ENCODE results near the gene TENM4.
A peak's percentile ranks its signal among the peaks of the same experiment; 100 is the strongest.
"Not testable (repeated sequence)": the region's sequence is repeated elsewhere in the genome, so short reads cannot be mapped to it uniquely, and the experiment has no call there.

The TENM4 gene

DNA sequence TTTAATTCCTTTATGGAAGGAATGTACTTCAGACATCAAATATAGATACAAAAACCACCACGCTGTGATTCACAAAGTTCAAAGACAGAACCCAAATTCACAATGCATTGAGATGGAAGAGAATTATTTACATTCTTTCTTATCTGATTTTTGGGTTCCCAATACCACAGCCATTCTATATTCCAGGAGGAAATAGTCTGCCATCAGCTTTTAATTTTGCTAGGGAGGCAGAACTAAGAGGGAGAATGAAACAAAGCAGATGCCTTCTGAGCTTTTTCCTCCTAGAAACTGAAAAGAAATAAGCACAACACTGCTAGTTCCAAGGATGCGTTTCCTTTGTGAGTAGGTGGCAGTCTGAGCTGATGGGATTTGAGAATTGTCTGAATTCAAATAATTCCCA is 583.1 kb downstream of the TENM4 start:
- no peak for DNase-seq

DNA sequence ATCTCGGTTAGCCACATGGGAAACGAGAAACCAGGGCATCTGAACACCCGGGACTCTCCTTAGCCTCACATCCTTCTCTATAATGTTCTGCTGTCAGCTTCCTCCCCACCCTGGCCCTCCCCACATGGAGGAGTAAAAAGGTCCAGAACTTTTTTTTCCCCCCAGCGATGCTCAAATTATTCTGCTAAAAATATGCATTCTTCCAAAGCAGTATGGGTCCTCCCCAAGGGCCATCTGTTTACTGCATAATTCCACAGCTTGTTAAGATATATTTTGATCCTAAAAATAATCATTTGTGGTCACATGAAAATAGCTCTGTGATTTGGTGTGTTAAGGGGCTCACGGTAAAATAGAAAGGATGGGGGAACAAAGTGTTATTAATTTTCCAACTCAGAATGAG is 584.6 kb downstream of the TENM4 start:
- DNase-seq: no peak

DNA sequence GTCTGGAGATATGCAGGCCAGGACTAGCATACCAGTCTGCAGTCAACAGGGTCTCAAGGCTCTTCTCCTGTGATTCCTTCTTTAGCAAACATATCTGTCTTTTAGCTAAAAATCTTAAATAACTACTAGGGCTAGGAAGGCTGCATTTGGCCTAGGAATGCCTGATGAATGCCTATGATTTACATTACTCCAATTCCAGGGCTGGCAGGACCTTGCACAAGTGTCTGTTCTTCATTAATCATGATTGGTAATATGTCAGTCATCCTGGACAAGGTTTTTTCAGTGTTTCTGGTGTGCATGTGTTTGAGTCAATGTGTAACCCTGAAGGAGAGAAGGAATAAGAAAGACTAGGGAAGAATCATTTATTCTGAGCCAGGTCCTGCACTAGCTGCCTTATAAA is 585.7 kb downstream of the TENM4 start:
- DNase-seq: no peak

DNA sequence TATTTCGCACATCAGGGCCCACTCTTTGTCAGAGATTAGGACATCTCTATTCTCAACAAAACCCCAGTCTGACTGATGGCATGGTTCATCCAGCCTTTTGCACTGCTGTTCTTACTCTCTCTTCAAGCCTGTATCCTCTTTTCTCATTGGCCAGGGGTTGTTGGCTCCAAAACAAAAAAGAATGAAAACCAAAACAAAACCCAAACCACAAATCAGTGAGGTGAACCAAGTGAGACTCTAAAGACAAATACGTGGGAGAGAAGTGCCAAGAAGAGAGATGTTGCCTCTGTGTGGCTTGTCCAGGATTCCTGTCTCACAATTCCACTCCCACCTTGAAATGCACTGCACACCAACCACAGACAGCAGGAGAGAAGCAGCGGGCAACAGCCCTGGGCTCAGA is 587.3 kb downstream of the TENM4 start:
- no peak for DNase-seq

DNA sequence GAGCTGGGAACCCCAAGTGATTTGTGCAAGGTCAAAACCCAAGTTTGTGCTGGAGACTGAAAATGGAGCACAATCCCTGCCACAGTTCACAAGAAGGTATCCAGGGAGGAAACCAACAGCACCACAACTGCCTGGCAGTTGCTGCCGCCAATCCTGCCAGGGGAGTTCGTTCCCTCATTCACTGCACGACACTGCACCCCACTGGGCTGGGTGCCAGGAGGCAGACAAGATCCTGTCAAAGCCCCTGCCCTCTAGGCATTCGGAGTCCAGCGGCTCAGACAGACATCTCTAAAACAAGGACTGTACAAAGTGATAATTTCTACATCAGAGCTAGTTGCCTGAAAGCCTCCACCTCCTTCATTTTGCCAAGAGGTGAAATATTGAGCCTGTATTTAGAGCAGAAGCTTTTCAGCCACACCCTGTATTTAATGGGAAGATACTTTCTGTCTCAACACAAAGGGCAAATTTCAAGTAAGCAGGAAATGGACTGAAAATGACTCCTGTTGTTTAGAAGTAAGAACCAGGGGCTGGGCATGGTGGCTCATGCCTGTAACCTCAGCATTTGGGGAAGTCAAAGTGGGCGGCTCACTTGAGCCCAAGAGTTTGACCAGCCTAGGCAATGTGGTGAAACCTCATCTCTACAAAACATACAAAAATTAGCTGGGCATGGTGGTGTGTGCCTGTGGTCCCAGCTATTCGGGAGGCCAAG is 588.8 kb downstream of the TENM4 start:
- peak in 1 of 56 donors; percentile 20 for DNase-seq

DNA sequence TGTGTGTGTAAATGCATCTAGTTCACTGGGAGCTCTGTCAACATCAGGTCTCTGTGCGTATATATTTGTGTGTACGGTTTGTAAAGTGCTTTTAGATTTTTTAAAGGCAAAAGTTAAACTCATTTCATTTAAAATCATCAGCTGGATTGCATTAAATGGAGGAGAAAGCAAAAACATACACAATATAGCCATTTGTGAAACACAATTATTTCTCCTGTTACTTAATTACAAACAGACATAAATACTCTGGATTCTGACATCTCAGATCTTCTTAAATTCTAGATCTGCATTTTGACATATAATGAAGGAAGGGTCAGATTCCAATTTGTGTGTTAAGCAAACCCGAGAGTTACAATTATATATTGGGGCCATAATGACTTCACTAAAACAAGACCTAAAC is 590.8 kb downstream of the TENM4 start:
- DNase-seq: no peak

DNA sequence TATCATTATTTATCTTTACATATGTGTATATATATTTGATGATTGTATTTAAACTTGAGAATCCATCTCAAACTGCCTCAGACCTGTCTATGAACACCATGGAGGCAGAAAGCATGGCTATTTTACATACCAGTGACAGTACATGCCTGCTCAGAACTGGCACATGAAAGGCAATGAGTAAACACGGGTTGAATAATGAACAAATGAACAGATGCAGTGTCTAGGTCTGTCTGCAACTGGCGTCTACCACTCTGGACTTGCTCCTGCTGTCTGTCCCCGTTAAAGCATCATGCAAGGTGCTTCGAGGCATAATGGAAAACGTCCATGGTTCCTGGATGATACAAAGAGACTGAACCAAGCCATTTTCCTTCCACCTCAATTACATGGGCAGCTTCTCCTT is 594.6 kb downstream of the TENM4 start:
- DNase-seq: no peak

DNA sequence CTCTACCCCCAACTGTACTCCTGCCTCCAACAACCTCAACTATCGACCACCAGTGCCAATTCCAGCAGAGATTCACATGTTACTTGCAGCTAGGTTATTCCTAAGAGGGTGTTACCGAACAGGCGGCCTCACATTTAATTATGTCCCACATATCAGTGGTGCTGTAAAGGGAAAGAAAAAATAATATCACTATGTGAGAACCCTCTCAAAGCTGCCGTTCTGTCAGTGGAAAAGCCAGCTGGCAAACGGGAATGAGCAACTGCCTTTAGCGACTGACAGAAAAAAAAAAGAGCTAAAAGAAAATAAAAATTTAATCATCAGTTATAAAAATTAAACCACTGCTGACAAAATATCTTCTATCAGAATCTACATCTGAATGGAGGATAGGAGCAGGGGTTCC is 595.3 kb downstream of the TENM4 start:
- DNase-seq: peak in 1 of 56 donors; percentile 19

DNA sequence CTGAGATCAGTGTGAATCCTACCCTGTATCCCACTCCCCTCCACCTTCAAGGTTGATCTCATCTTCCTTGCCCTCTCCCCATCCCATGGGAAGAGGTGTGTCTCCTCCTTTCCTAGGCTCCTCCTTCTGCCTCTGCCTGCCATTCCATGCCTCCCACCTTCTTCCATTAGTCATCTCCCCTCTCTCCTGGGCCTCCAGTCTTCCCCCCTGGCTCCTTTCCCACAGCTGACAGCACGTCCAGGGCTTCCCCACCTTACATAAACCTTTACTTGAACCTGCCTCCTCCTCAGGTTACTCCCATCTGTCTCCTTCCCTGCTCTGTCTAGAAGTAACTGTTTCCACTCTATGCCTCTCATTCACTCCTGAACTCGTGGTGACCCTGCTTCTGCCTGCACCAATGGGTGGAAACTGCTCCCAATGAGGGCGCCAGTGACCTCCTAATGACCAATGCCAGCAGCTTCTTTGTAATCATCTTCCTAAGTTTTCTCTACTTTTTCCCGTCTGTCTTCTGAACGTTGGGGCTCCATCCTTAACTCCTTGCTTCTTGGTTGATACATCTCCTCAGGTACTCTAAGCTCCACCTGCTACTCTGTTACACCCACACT is 599.3 kb downstream of the TENM4 start:
- DNase-seq: no peak

DNA sequence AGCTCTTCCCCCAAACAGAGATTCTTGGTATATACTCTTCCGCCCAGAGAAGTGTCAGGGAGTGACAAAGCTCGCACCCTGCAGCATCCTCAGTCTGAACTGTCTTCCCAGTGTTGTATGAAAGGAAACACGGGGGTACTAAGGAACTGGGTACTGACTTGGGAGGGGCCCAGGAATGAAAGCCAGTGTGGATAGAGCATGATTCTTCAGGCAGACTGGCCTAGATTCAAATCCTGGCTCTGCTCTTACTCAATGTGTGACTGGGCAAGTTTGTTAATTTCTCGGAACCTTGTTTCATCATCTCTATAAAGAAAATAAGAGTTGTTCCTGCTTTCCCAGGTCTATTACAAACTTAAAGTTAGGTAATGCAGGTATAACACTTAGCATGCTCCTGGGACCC is 600.2 kb downstream of the TENM4 start:
- no peak for DNase-seq

DNA sequence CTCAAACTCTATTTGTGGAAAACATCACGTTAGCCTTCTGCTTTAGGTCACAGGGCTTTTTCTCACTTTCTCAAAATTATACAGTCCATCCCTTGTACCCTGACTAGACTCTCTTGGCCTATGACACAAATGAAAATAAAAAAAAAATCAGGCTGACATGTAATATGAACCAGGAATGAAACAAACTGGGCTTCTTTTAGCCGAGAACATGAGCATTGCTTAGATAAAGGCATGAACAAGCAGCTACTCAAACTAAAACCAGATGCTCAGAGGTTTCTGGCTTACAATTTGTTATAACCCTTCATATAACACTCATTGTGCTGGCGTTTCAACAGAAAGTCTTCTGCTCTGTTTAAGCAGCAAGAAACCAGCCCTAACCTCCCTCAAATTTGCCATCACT is 600.6 kb downstream of the TENM4 start:
- no peak for DNase-seq

DNA sequence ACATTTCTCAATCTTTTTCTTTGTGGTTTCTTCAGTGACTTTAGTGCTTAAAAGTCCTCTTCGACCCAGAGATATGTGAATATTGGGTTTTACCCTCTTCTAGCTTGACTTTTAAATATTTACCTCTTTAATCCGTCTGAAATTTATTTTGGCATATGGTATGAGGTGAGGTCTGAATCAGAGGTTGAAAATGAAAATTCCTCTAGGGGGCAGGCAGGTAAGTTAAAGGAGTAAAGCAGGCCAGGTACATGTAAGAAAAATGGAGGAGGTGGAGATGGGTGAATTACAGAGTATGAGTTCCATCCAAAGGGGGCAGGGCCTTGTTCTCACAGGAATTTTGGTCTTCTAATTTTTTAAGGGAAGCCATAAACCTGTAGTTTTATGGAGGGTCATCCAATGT is 602.4 kb downstream of the TENM4 start:
- DNase-seq: no peak

DNA sequence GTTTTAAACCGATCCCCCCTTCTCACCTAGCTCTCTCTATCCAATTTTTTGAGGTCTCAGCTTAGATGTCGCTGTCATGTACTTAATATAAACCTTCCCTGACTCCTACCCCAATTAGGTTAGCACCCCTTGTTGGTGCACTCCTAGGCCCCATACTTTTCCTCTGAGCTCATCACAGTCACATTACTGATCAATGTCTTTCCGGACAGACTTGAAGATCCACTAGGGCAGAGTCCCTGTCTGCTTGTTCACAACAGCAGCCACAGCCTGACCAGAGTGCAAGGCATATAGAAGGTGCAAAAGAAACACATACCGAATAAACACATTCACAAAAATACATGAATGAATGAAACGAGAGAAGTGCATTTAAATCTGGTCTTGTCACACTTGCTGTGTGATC is 605.2 kb downstream of the TENM4 start:
- DNase-seq: no peak

DNA sequence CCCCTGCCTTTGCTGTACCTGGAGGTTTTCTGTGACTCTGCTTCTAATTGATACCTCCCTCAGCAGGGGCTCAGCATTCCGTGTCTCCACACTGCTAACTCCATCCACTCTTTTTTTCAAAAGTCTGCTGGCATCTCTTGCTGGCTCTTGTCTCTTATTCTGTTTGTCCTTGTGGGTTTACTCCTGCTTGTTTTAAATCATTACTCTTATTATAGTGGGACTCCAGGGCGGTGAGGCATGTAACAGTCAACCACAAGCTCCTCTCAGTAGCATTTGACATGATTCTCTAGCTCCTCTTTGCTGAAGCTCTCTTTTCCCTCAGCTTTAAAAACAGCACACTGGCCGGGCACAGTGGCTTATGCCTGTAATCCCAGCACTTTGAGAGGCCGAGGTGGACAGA is 605.9 kb downstream of the TENM4 start:
- no peak for DNase-seq

DNA sequence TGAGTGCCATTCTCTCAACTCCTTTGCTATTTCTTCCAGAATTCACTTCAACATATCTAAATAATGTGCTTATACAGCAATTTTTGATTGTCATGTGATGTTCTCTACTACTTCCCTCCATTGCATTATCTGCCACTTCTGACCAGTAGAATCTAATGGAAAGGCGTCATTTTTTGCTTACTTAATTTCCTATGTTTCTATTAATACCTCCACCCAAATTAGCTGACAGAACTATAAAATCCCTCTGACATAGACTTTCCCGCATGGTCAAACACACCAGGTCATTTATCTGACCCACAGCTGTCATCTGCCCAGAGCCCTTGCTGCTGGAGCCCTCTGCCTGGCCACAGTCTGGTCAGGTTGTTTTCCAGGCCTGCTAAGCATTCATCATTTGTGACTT is 607.6 kb downstream of the TENM4 start:
- no peak for DNase-seq

DNA sequence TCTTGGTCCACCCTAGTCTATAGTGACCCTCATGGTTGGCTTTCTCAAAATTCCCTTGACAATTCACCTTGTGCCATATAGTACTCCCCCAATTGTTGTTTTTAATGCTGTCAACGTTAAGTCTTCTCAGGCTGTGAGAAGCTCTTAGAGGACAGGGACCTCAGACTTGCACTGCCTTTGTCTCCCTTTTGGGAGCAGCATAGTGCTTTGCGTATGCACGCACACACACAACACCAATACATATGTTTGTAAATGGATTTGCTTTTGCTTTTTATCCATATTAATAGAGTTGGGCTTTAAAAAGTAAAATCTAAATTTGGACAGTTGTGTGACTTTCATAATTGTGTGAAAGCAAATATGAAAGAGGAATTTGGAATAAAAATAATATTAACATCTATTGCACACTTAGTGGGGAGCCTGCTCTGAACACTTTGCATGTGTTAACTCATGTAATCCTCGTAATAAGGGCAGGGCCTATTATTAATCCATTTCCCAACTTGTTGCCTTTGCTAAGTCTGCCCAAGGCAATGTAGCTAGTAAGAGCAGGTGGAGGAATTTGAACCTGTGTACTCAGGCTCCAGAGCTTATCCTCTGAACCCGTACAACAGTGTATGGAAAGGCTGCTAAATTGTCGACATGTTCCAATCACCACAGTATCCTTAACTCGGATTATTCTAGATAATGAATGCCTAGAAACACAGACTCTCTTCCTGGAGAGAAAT is 608.4 kb downstream of the TENM4 start:
- DNase-seq: no peak

DNA sequence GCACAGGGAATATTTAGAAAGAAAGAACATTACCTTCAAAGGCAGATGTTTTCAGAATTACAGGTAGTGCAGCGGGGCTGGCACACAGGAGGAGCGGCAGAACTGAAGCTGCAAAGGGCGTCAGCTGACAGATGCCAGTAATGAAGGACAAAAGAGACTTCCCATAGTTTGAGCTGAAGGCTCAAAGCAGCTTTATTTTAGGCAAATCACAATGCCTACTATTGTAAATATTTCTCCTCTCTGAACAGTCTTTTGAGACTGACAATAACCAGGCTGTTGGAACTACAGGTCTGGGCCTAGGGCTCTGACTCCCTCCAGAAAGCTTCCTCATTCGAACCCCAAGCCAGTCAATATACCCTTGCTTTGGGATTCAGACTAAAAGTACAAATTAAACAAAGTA is 609.3 kb downstream of the TENM4 start:
- DNase-seq: no peak

DNA sequence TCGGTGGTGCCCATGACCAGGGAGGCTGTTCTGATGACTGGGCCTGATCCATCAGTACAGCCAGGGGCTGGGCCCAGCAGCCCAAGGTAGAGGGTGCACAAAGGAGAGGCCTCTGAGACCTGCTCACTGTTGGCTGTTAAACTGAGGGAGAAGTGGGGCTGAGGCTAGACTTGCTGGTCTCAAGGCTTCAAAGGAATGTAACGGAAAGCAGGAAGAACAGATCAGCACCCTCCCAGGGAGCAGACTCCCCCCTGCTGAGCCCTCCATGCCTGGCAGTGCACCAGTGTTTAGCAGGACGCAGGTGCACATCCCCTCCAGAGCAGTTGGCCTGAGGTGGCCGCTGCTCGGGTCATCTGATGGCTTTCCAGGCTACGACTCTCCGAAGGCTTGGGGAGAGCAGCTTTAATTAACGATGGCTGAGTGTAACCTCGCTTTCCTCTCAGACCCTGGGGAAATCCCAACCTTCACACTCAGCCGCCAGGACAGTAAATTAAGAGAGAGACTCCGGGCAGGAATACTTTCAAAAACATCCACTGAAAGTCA is 610.5 kb downstream of the TENM4 start:
- no peak for DNase-seq

DNA sequence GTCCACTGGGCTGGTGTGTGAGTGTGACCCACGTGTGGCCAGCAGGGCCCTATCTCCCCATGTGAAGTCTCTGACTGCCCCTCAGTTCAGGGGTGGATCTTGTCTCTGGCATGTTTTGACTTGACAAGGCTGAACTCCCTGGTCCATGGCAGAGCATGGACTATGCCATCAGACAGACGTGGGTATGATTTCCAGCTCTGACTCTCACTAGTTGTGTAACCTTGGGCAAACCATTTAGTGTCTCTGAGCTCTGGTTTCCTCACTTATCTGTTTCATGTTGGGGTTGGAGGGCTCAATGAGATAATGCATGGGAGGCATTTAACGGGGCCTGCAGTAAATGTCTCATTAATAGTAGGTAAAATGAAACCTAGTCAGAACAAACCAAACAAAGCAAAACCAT is 611.7 kb downstream of the TENM4 start:
- DNase-seq: no peak

DNA sequence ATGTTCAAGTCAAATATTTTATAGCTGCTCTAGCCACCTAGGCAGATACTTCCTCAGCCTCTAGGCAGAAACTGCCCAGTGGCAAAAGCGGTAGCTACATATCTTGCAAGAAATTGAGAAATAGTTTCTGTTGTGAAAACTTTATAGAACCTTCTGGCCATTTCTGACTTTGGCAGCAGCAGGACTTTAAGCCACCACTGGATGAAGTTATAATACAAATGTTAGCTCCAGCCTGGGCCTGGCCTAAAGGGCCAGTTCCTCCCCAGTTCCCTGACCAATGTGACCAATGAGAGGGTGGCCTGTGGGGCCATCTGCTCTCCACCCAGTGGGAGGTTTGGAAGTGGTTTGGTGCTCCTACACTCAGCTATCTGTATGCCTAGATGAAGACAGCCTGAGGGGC is 612.2 kb downstream of the TENM4 start:
- DNase-seq: no peak

DNA sequence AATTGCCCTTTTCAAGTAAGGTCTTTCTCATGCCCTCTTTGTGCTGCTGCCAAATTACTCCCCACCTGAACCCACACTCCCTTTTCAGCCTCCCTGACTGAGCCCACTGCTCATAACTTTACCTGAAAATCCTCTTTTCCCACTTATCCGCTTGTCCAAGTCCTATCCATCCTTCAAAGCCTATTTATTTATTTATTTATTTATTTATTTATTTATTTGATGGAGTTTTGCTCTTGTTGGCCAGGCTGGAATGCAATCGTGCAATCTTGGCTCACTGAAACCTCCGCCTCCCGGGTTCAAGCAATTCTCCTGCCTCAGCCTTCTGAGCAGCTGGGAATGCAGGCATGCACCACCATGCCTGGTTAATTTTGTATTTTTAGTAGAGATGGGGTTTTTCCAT is 613.5 kb downstream of the TENM4 start:
- not testable (repeated sequence) for DNase-seq

DNA sequence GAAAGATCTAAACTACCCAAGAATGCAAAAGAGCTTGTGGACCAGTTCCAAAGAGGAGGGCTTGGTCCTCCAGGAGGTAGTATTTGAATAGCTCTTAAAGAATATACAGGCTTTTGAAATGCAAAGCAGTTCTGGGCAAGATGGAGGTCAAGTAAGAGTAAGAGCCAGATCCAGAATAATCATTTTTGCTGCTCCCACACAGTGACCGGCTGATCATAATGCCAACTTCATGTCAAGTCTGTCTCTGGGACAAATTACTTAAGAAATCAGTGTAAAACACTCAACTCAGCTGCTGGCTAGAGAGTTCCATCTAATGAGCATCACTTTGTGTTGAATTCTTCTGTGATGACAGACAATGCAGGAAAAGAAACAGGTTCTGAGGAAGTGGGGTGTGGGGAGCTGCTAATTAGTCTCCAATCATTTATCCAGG is 615.2 kb downstream of the TENM4 start:
- DNase-seq: no peak

DNA sequence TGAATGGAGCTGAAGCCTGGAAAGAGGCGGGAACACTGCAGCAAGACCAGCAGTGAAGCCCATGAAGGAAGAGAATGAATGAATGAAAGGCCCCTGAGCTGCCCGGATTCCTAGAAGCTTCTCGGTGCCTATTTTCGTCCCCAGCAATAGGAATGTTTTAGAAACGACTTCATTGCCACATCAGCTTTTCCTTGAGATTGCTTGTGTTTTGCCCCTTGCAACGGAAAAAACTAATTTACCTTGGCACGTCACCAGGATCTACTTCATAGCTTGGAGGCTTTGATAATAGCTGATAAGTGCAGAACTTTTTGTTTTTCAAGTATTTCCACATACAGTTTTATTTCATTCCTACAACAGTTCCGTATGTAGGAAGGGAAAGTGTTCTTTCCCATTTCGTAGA is 617.2 kb downstream of the TENM4 start:
- DNase-seq: no peak

Data from amygdala (tissue), 56 donors.